GM18498 (cell line): ENCODE measurements around the gene ALDH3B2.
"Not testable (repeated sequence)": the region's sequence is repeated elsewhere in the genome, so short reads cannot be mapped to it uniquely, and the experiment has no call there.

ENCODE experiments used
- ATAC-seq: cut with Tn5 transposase; IDR thresholded peaks from one replicate; pipeline ENCODE4 v1.9.1; 2021; ENCODE audit warnings: mild to moderate bottlenecking, moderate library complexity; ENCODE audit not compliant: unreplicated experiment

Gene ALDH3B2

GRCh38 chr11:67644472-67645418 is 29.7 kb downstream of the ALDH3B2 start:
- ATAC-seq, result no peak

GRCh38 chr11:67644042-67644441 is 30.4 kb downstream of the ALDH3B2 start:
- ATAC-seq, result no peak

- no peak for ATAC-seq
These were observed 32.0 kb downstream of the ALDH3B2 start for GRCh38 chr11:67642173-67643120.

GRCh38 chr11:67641338-67642172 is 32.9 kb downstream of the ALDH3B2 start:
- ATAC-seq, result no peak

- no peak for ATAC-seq
These were observed 33.6 kb downstream of the ALDH3B2 start for GRCh38 chr11:67640758-67641337.

- ATAC-seq, result no peak
These were observed 34.2 kb downstream of the ALDH3B2 start for GRCh38 chr11:67640021-67640757.

GRCh38 chr11:67639438-67639859 is 35.0 kb downstream of the ALDH3B2 start, which contains the start of gene TBX10:
TSS of gene TBX10 (minus strand) at chr11:67639763. CDS start at chr11:67639472, 291 bp downstream.
- ATAC-seq, result no peak

- ATAC-seq, result no peak
These were observed 35.6 kb downstream of the ALDH3B2 start for GRCh38 chr11:67638535-67639437.

GRCh38 chr11:67637441-67637840 is 37.0 kb downstream of the ALDH3B2 start:
- not testable (repeated sequence) for ATAC-seq

- ATAC-seq, result no peak
These were observed 37.5 kb downstream of the ALDH3B2 start for GRCh38 chr11:67636962-67637361.

- no peak for ATAC-seq
These were observed 39.2 kb downstream of the ALDH3B2 start for GRCh38 chr11:67635231-67635521.

- no peak for ATAC-seq
These were observed 39.8 kb downstream of the ALDH3B2 start for GRCh38 chr11:67634366-67635230.

- ATAC-seq, result no peak
These were observed 40.6 kb downstream of the ALDH3B2 start for GRCh38 chr11:67633758-67634365.

- ATAC-seq, result no peak
These were observed 41.3 kb downstream of the ALDH3B2 start for GRCh38 chr11:67632982-67633755.

GRCh38 chr11:67632175-67632981 is 42.0 kb downstream of the ALDH3B2 start:
- ATAC-seq, result no peak

GRCh38 chr11:67631853-67632174 is 42.6 kb downstream of the ALDH3B2 start:
- ATAC-seq, result no peak
